HL-60 (cell line): Measurements from ENCODE around the gene PLA2G3.

Source experiments
- DNase-seq, 2 experiments: peaks; one replicate each; pipeline ENCODE4 v3.0.0-alpha.2; 2010 to 2020; ENCODE audit warnings: low read depth in 1 of 2, low spot score in 1 of 2
- H3K27ac ChIP-seq: fragments of 250-450 bp; sonication (Bioruptor Pico); replicated peaks from 2 replicates; pipeline ENCODE4 v1.5.1; 2020; ENCODE audit warnings: mild to moderate bottlenecking, moderate library complexity
- H3K27me3 ChIP-seq: fragments of 250-450 bp; sonication (Bioruptor Pico); 2 replicates; pipeline ENCODE4 v1.5.1; 2021; ENCODE audit warnings: mild to moderate bottlenecking, moderate library complexity; ENCODE audit not compliant: insufficient read depth, poor library complexity, severe bottlenecking
- H3K4me3 ChIP-seq: replicated peaks from 2 replicates; pipeline ENCODE4 v1.5.1; 2011; ENCODE audit warnings: mild to moderate bottlenecking, control low read depth, low read length; ENCODE audit not compliant: insufficient read depth
- GABPA ChIP-seq: IDR thresholded peaks from 2 replicates; pipeline ENCODE4 v1.6.1; 2012; ENCODE audit warnings: low read depth
- POLR2AphosphoS5 ChIP-seq: IDR thresholded peaks from 2 replicates; pipeline ENCODE4 v1.6.1; 2012; ENCODE audit warnings: low read depth
- SPI1 ChIP-seq: IDR thresholded peaks from 2 replicates; pipeline ENCODE4 v1.6.1; 2012; ENCODE audit warnings: low read depth, mild to moderate bottlenecking, borderline replicate concordance
- microRNA-seq: library from miRNA; unstranded; fragments of <30 nt; microRNA quantifications from one replicate; pipeline ENCODE4, GENCODE V29; 2018
- TF ChIP-seq, protein P1 (sequence below): IDR thresholded peaks from one replicate; pipeline ENCODE4 v1.5.1; 2011; ENCODE audit warnings: low read length, control low read depth, inconsistent platforms; ENCODE audit not compliant: insufficient read depth
- TF ChIP-seq, protein P2 (sequence below): IDR thresholded peaks from 2 replicates; pipeline ENCODE4 v1.6.1; 2012; ENCODE audit warnings: low read depth; ENCODE audit not compliant: insufficient replicate concordance

PLA2G3 gene

DNA sequence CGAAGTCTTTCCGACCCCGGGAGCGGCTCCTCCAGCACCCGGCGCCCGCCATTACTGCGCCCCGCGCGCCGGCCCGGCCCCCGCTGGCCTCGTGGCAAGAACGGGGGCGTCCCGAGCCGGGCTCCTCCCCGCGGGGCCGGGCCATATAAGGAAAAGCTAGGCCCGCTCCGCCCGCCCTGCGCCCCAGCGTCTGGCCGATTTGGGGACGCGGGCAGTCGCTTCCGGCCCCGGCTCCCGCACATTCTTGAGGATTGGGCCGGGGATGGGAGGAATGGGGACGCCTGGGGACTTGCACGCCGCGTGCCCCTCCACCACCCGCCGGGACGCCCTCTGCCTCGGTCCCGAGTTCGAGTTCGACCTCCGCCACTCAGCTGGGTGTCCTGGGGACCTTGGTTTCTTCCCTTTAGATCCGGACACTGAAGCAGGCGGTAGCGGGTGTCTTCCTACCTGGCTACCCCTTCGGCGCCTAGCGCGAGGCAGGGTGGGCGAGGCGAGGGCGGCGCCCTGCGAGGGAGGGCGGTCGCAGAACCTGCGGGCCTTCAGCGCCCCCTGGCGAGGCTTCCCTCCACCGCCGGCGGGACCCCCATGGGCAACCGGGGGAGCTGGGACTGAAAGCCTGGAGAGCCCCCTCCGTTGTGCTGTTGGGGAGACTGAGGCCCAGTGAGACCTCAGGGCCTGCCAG lies 55.4 kb downstream of the PLA2G3 start:
- H3K27me3 ChIP-seq = no peaks in the 10 kb centered on the region
- peak overlapping the region; percentile 63 for H3K4me3 ChIP-seq
- peak; percentile 60; the same call in 1 of the 2 replicates for TF ChIP-seq POLR2AphosphoS5
- TF ChIP-seq, protein P1, sequence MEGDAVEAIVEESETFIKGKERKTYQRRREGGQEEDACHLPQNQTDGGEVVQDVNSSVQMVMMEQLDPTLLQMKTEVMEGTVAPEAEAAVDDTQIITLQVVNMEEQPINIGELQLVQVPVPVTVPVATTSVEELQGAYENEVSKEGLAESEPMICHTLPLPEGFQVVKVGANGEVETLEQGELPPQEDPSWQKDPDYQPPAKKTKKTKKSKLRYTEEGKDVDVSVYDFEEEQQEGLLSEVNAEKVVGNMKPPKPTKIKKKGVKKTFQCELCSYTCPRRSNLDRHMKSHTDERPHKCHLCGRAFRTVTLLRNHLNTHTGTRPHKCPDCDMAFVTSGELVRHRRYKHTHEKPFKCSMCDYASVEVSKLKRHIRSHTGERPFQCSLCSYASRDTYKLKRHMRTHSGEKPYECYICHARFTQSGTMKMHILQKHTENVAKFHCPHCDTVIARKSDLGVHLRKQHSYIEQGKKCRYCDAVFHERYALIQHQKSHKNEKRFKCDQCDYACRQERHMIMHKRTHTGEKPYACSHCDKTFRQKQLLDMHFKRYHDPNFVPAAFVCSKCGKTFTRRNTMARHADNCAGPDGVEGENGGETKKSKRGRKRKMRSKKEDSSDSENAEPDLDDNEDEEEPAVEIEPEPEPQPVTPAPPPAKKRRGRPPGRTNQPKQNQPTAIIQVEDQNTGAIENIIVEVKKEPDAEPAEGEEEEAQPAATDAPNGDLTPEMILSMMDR = peak; percentile 55
- TF ChIP-seq SPI1 = no peak
- TF ChIP-seq, protein P2, sequence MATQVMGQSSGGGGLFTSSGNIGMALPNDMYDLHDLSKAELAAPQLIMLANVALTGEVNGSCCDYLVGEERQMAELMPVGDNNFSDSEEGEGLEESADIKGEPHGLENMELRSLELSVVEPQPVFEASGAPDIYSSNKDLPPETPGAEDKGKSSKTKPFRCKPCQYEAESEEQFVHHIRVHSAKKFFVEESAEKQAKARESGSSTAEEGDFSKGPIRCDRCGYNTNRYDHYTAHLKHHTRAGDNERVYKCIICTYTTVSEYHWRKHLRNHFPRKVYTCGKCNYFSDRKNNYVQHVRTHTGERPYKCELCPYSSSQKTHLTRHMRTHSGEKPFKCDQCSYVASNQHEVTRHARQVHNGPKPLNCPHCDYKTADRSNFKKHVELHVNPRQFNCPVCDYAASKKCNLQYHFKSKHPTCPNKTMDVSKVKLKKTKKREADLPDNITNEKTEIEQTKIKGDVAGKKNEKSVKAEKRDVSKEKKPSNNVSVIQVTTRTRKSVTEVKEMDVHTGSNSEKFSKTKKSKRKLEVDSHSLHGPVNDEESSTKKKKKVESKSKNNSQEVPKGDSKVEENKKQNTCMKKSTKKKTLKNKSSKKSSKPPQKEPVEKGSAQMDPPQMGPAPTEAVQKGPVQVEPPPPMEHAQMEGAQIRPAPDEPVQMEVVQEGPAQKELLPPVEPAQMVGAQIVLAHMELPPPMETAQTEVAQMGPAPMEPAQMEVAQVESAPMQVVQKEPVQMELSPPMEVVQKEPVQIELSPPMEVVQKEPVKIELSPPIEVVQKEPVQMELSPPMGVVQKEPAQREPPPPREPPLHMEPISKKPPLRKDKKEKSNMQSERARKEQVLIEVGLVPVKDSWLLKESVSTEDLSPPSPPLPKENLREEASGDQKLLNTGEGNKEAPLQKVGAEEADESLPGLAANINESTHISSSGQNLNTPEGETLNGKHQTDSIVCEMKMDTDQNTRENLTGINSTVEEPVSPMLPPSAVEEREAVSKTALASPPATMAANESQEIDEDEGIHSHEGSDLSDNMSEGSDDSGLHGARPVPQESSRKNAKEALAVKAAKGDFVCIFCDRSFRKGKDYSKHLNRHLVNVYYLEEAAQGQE = peak; percentile 52
- no peak for TF ChIP-seq GABPA
- H3K27ac ChIP-seq = peak overlapping the region; percentile 77
- peak; percentile 77 for DNase-seq

Small RNAs within 50 kb of the gene (microRNA-seq; reads per million reads assigned to microRNA genes)
- 2.7 reads per million for gene MIR3928
